ENCODE results near the gene OOEP.

OOEP gene

GRCh38 chr6:73339340-73339739 lies 30.4 kb downstream of the OOEP start:
- Histone ChIP-seq H3K36me3 (no peaks in the 10 kb centered on the region), H3K4me3 (ENCODE audit: low read depth, low read length) (no peak overlapping the region), H3K27me3 (ENCODE audit: insufficient read depth, low read depth, severe bottlenecking) (no peaks in the 10 kb centered on the region), H3K9me3 (ENCODE audit: severe bottlenecking) (no peaks in the 10 kb centered on the region), H3K27ac (no peak overlapping the region)
- no peak for TF ChIP-seq CTCF (IDR thresholded peaks at IDR 0.05; ENCODE audit: low read depth, low read length)
- DNase-seq = no peak

GRCh38 chr6:73329201-73329600 lies 40.5 kb downstream of the OOEP start:
- Histone ChIP-seq H3K36me3 (no peaks in the 10 kb centered on the region), H3K4me3 (ENCODE audit: low read depth, low read length) (no peak overlapping the region), H3K9me3 (ENCODE audit: severe bottlenecking) (no peaks in the 10 kb centered on the region), H3K27me3 (ENCODE audit: insufficient read depth, low read depth, severe bottlenecking) (no peaks in the 10 kb centered on the region), H3K27ac (no peak overlapping the region)
- DNase-seq = no peak
- no peak for TF ChIP-seq CTCF (IDR thresholded peaks at IDR 0.05; ENCODE audit: low read depth, low read length)

- DNase-seq = no peak
- TF ChIP-seq CTCF (IDR thresholded peaks at IDR 0.05; ENCODE audit: low read depth, low read length) = no peak
Observed at GRCh38 chr6:73328790-73329189, 40.9 kb downstream of the OOEP start.

GRCh38 chr6:73325656-73326055 lies 44.0 kb downstream of the OOEP start:
- Histone ChIP-seq H3K4me3 (ENCODE audit: low read depth, low read length) (no peak overlapping the region), H3K9me3 (ENCODE audit: severe bottlenecking) (no peaks in the 10 kb centered on the region), H3K36me3 (no peaks in the 10 kb centered on the region), H3K27me3 (ENCODE audit: insufficient read depth, low read depth, severe bottlenecking) (no peaks in the 10 kb centered on the region), H3K27ac (no peak overlapping the region)
- DNase-seq = no peak
- no peak for TF ChIP-seq CTCF (IDR thresholded peaks at IDR 0.05; ENCODE audit: low read depth, low read length)

More at GRCh38 chr6:73328790-73329189, 40.9 kb downstream of the OOEP start:
- no peak overlapping the region for H3K27ac ChIP-seq
- no peak overlapping the region for H3K4me3 ChIP-seq (ENCODE audit: low read depth, low read length)
- no peaks in the 10 kb centered on the region for H3K36me3 ChIP-seq
- no peaks in the 10 kb centered on the region for H3K27me3 ChIP-seq (ENCODE audit: insufficient read depth, low read depth, severe bottlenecking)
- H3K9me3 ChIP-seq (ENCODE audit: severe bottlenecking) = no peaks in the 10 kb centered on the region

GRCh38 chr6:73323323-73323722 lies 46.4 kb downstream of the OOEP start:
- no peaks in the 10 kb centered on the region for H3K36me3 ChIP-seq
- no peak overlapping the region for H3K4me3 ChIP-seq (ENCODE audit: low read depth, low read length)

More at GRCh38 chr6:73323323-73323722, 46.4 kb downstream of the OOEP start:
- Histone ChIP-seq H3K27ac (no peak overlapping the region), H3K27me3 (ENCODE audit: insufficient read depth, low read depth, severe bottlenecking) (no peaks in the 10 kb centered on the region), H3K9me3 (ENCODE audit: severe bottlenecking) (peaks cover 1% of the 10 kb centered on the region)
- TF ChIP-seq CTCF (IDR thresholded peaks at IDR 0.05; ENCODE audit: low read depth, low read length) = no peak
- no peak for DNase-seq

Measured in WERI-Rb-1 (cell line).